Endothelial cell of umbilical vein (primary cell): ENCODE measurements around the gene MATR3. TPM values are rescaled to one million over a fixed set of nuclear protein-coding genes. Genes with fewer than 3 reads are reported as not detected.
"Not testable (repeated sequence)": the region's sequence is repeated elsewhere in the genome, so short reads cannot be mapped to it uniquely, and the experiment has no call there.

Experiments
- BruUV-seq: library from RNA; stranded (reverse); fragments of 400-500 nt; replicated peaks from 2 replicates; lab custom pipeline; 2021; lab: Mats Ljungman, UMichigan
- CTCF ChIA-PET: fragments of 300-600, 350-600 bp; sonication (Branson Sonifier 250); formaldehyde crosslinking; loops from one replicate; lab custom pipeline; 2021; ENCODE audit warnings: antibody characterized with exemption, inconsistent platforms; lab: Charles Lee
- POLR2A ChIA-PET: fragments of 300-600, 350-600 bp; sonication (Branson Sonifier 250); formaldehyde crosslinking; loops from one replicate; lab custom pipeline; 2021; ENCODE audit warnings: antibody characterized with exemption, inconsistent platforms; lab: Charles Lee
- DNase-seq: peaks from one replicate; pipeline ENCODE4 v3.0.0-alpha.2; 2011; ENCODE audit warnings: low read depth, low spot score
- FAIRE-seq: peaks from 2 replicates; lab custom pipeline; 2011; peaks lifted over from hg19 to GRCh38; lab: Jason Lieb, UNC
- H2AFZ ChIP-seq: 2 replicates; pipeline ENCODE4 v1.6.0; 2012; ENCODE audit warnings: low read depth, low read length, control low read depth, inconsistent platforms
- H3K27ac ChIP-seq: 2 replicates; pipeline ENCODE4 v1.5.1; 2011; ENCODE audit warnings: low read depth, mild to moderate bottlenecking, control low read depth, low read length, moderate library complexity; ENCODE audit not compliant: insufficient read depth
- H3K27me3 ChIP-seq, 2 experiments: 2 replicates each; pipeline versions ENCODE4 v1.6.0 to v1.6.1; 2011; ENCODE audit warnings: low read length in 2 of 2, mixed read lengths in 1 of 2; ENCODE audit not compliant: control insufficient read depth in 2 of 2, insufficient read depth in 2 of 2
- H3K36me3 ChIP-seq, 2 experiments: 2 replicates in 1 of 2; 3 replicates in 1 of 2; pipeline ENCODE4 v1.5.1; 2011; ENCODE audit warnings: low read length in 2 of 2, mild to moderate bottlenecking in 1 of 2, moderate library complexity in 1 of 2; ENCODE audit not compliant: control insufficient read depth in 2 of 2, insufficient read depth in 2 of 2; ENCODE audit errors: extremely low read depth in 1 of 2
- H3K4me1 ChIP-seq: 3 replicates; pipeline ENCODE4 v1.5.1; 2011; ENCODE audit warnings: mild to moderate bottlenecking, low read length; ENCODE audit not compliant: control insufficient read depth, insufficient read depth; ENCODE audit errors: extremely low read depth
- H3K4me2 ChIP-seq: 2 replicates; pipeline ENCODE4 v1.6.1; 2011; ENCODE audit warnings: low read length, control low read depth, mixed read lengths; ENCODE audit not compliant: insufficient read depth
- H3K4me3 ChIP-seq, 3 experiments: fragments of 200-600 bp in 1 of 3; sonication (generic), shearing (Covaris generic) in 1 of 3; replicated peaks in 1 of 3; 2 replicates each; pipeline ENCODE4 v1.5.1; 2011 to 2016; ENCODE audit warnings: control low read depth in 3 of 3, low read length in 3 of 3, mild to moderate bottlenecking in 2 of 3, inconsistent platforms in 1 of 3, low read depth in 1 of 3, moderate library complexity in 1 of 3; ENCODE audit not compliant: insufficient read depth in 1 of 3
- H3K79me2 ChIP-seq: 2 replicates; pipeline ENCODE4 v1.6.0; 2012; ENCODE audit warnings: low read length, inconsistent platforms; ENCODE audit not compliant: control insufficient read depth, insufficient read depth
- H3K9ac ChIP-seq: replicated peaks from 2 replicates; pipeline ENCODE3; 2011; ENCODE audit warnings: low read length, control low read depth; ENCODE audit not compliant: insufficient read depth; ENCODE audit errors: extremely low read depth
- H3K9me1 ChIP-seq: replicated peaks from 3 replicates; pipeline ENCODE4 v1.6.0; 2011; ENCODE audit warnings: mild to moderate bottlenecking, low read length; ENCODE audit not compliant: control insufficient read depth, insufficient read depth; ENCODE audit errors: extremely low read depth
- H3K9me3 ChIP-seq: replicated peaks from 2 replicates; pipeline ENCODE4 v1.5.1; 2012; ENCODE audit warnings: low read length, inconsistent platforms; ENCODE audit not compliant: control insufficient read depth, insufficient read depth
- H4K20me1 ChIP-seq: replicated peaks from 2 replicates; pipeline ENCODE3; 2011; ENCODE audit warnings: mild to moderate bottlenecking, low read length; ENCODE audit not compliant: control insufficient read depth, insufficient read depth; ENCODE audit errors: extremely low read depth
- CTCF ChIP-seq, 2 donors: IDR thresholded peaks; 1 replicate in 1 of 2; 2 replicates in 1 of 2; pipeline ENCODE4 v1.5.1; 2011; ENCODE audit warnings: low read length in 2 of 2, mild to moderate bottlenecking in 2 of 2, moderate library complexity in 2 of 2, control low read depth in 1 of 2, inconsistent platforms in 1 of 2, low read depth in 1 of 2; ENCODE audit not compliant: insufficient read depth in 1 of 2; ENCODE audit errors: extremely low read depth in 1 of 2
- EZH2 ChIP-seq: IDR thresholded peaks from 2 replicates; pipeline ENCODE4 v1.6.1; 2012; ENCODE audit warnings: borderline replicate concordance, low read depth, mild to moderate bottlenecking, moderate library complexity, low read length, inconsistent platforms; ENCODE audit not compliant: severe bottlenecking
- FOS ChIP-seq: IDR thresholded peaks from 2 replicates; pipeline ENCODE4 v1.6.1; 2011; ENCODE audit warnings: mild to moderate bottlenecking, low read length, moderate library complexity, borderline replicate concordance; ENCODE audit not compliant: insufficient read depth
- GATA2 ChIP-seq: IDR thresholded peaks from 2 replicates; pipeline ENCODE4 v1.7.0; 2011; ENCODE audit warnings: low read depth, mild to moderate bottlenecking, moderate library complexity, mixed read lengths, low read length; ENCODE audit not compliant: insufficient read length, insufficient read depth
- JUN ChIP-seq: IDR thresholded peaks from 2 replicates; pipeline ENCODE4 v1.6.1; 2011; ENCODE audit warnings: borderline replicate concordance, low read depth; ENCODE audit not compliant: insufficient read length, insufficient read depth
- MAX ChIP-seq: IDR thresholded peaks from 2 replicates; pipeline ENCODE4 v1.6.1; 2011; ENCODE audit not compliant: insufficient read depth, insufficient read length
- MYC ChIP-seq: IDR thresholded peaks from one replicate; pipeline ENCODE4 v1.6.1; 2011; ENCODE audit warnings: mild to moderate bottlenecking, low read depth, low read length
- POLR2A ChIP-seq: IDR thresholded peaks from 2 replicates; pipeline ENCODE4 v1.6.1; 2012; ENCODE audit warnings: low read depth, mild to moderate bottlenecking, control low read depth, low read length
- POLR2AphosphoS5 ChIP-seq: IDR thresholded peaks from 2 replicates; pipeline ENCODE4 v1.6.1; 2012; ENCODE audit warnings: low read depth, mild to moderate bottlenecking, control low read depth, low read length, moderate library complexity; ENCODE audit not compliant: insufficient read depth
- dilution Hi-C: fragments of 300-500 bp; cut with MboI; formaldehyde crosslinking; loops from one replicate; pipeline ENCODE4 v1.15.0; 2019; ENCODE audit warnings: low sequenced_read_pairs; ENCODE audit not compliant: extremely low pct_ligation_motif_present
- intact Hi-C: fragments of 100-400 bp; cut with micrococcal nuclease; formaldehyde crosslinking; loops from one replicate; pipeline ENCODE4 v1.10.0; 2022
- polyA plus RNA-seq, 4 experiments: library from polyadenylated mRNA; depleted of rRNA in 3 of 4; stranded (reverse) in 3 of 4; unstranded in 1 of 4; fragments of >200 nt; gene quantifications; 2 replicates each; pipeline versions ENCODE4 v1.2.1 to v1.2.3, GENCODE V29; 2011 to 2012; ENCODE audit warnings: missing spikeins in 1 of 4
- total RNA-seq: library from RNA; stranded (reverse); gene quantifications from 2 replicates; pipeline ENCODE4 v1.2.3, GENCODE V29; 2021

The MATR3 gene
- total and polyA plus RNA-seq, 2 donors (not counting 3 experiments of a cell fraction or from before 2014, with no cell fraction given) = 64.0 to 158 TPM

GRCh38 chr5:139308797-139309196 lies 15.3 kb downstream of the MATR3 start:
- H3K27ac ChIP-seq = no peak overlapping the region
- no peak for DNase-seq
- peaks cover 54% of the 10 kb centered on the region for H4K20me1 ChIP-seq
- H3K36me3 ChIP-seq = peaks cover 0 to 2% of the 10 kb centered on the region in 2 experiments
- intact Hi-C loops = no loop called here
- no peak overlapping the region for H3K4me3 ChIP-seq
- no peaks in the 10 kb centered on the region for H3K9me3 ChIP-seq
- dilution Hi-C loops = no loop called here
- POLR2A ChIA-PET = interaction anchor here (1.5 kb wide), 1 partner anchor 16 kb away, joined by 4 read pairs; the partner anchor contains the start of gene MATR3
- H3K79me2 ChIP-seq = peaks cover 100% of the 10 kb centered on the region
- FAIRE-seq = no peak
- TF ChIP-seq POLR2AphosphoS5 (no peak), MYC (no peak), JUN (no peak), GATA2 (no peak), CTCF (IDR thresholded peaks at IDR 0.05; ENCODE audit: extremely low read depth in 1 of 2, insufficient read depth in 1 of 2, low read depth in 1 of 2, low read length in 2 of 2) (no peak), EZH2 (no peak), MAX (no peak), FOS (no peak), POLR2A (no peak)
- H3K4me2 ChIP-seq = no peak overlapping the region
- no peak overlapping the region for H3K9ac ChIP-seq
- H3K27me3 ChIP-seq = no peaks in the 10 kb centered on the region
- CTCF ChIA-PET = interaction anchor here (0.6 to 1.0 kb wide), 3 partner anchors 19 to 40 kb away, joined by 3 read pairs; no protein-coding TSS in a partner anchor
- no peaks in the 10 kb centered on the region for H3K9me1 ChIP-seq
- BruUV-seq = no TSS peak
- no peak overlapping the region for H2AFZ ChIP-seq
- peaks cover 8% of the 10 kb centered on the region for H3K4me1 ChIP-seq

GRCh38 chr5:139310715-139311186 lies 17.2 kb downstream of the MATR3 start:
- dilution Hi-C loops, H3K4me2 ChIP-seq, H3K9me1 ChIP-seq, DNase-seq, BruUV-seq, FAIRE-seq, H3K9ac ChIP-seq, intact Hi-C loops, H3K9me3 ChIP-seq, H3K4me1 ChIP-seq, H3K27ac ChIP-seq, H3K4me3 ChIP-seq, H3K36me3 ChIP-seq, H3K27me3 ChIP-seq, H2AFZ ChIP-seq: not testable (repeated sequence)
- ChIA-PET POLR2A (interaction anchor here (1.4 kb wide), 1 partner anchor 17 kb away, joined by 3 read pairs; the partner anchor contains the start of gene MATR3), CTCF (interaction anchor here (2.1 kb wide), 1 partner anchor 11 kb away, joined by 5 read pairs; no protein-coding TSS in a partner anchor)
- Histone ChIP-seq H3K79me2 (peaks cover 100% of the 10 kb centered on the region), H4K20me1 (peaks cover 50% of the 10 kb centered on the region)
